Upper lobe of right lung (tissue), 1 donor: ENCODE results near the gene EML4. TPM values are rescaled to one million over a fixed set of nuclear protein-coding genes. Genes with fewer than 3 reads are reported as not detected.

Source experiments
- ATAC-seq: fragments of 200-7000 bp; cut with Tn5 transposase; one replicate; pipeline ENCODE4 v1.9.1; 2020; ENCODE audit warnings: mild to moderate bottlenecking, moderate library complexity
- DNase-seq: peaks from one replicate; pipeline ENCODE4 v3.0.0-alpha.2; 2020
- H3K27ac ChIP-seq: fragments of 200-600 bp; one replicate; pipeline ENCODE4 v1.8.0; 2022
- H3K27me3 ChIP-seq: fragments of 200-600 bp; one replicate; pipeline ENCODE4 v1.8.0; 2022; ENCODE audit warnings: mild to moderate bottlenecking
- H3K36me3 ChIP-seq: fragments of 200-600 bp; one replicate; pipeline ENCODE4 v1.8.0; 2022
- H3K4me1 ChIP-seq: fragments of 200-600 bp; one replicate; pipeline ENCODE4 v1.8.0; 2022
- H3K4me3 ChIP-seq: fragments of 200-600 bp; one replicate; pipeline ENCODE4 v1.8.0; 2022; ENCODE audit warnings: mild to moderate bottlenecking
- H3K9me3 ChIP-seq: fragments of 200-600 bp; one replicate; pipeline ENCODE4 v1.8.0; 2022
- CTCF ChIP-seq: fragments of 200-600 bp; IDR thresholded peaks from one replicate; pipeline ENCODE4 v1.8.0; 2022; ENCODE audit warnings: antibody characterized with exemption
- intact Hi-C: fragments of 100-400 bp; cut with DNase I; formaldehyde crosslinking; loops from one replicate; pipeline ENCODE4 v1.11.0; 2022
- total RNA-seq: library from RNA; stranded (reverse); fragmentation: NEBNext Ultra II Directional; extraction: Animal tissue kit (Norgen Biotek cat#: 25700); gene quantifications from one replicate; pipeline ENCODE4 v1.2.1, GENCODE V29; 2021
- donor health status: DM: no; HTN: yes; CAD: no; lungs with severe emphysema.

Gene EML4
- total RNA-seq, 1 donor from 2014 or later = 83.0 TPM

- Histone ChIP-seq H3K4me3 (no peak overlapping the region), H3K27me3 (no peaks in the 10 kb centered on the region), H3K9me3 (no peaks in the 10 kb centered on the region), H3K27ac (no peak overlapping the region), H3K4me1 (peaks cover 7% of the 10 kb centered on the region), H3K36me3 (no peaks in the 10 kb centered on the region)
- TF ChIP-seq CTCF = no peak
- ATAC-seq (no peak), DNase-seq (no peak)
- intact Hi-C loops = no loop called here
These were observed 49.6 kb downstream of the EML4 start for GRCh38 chr2:42218712-42219111.

DNA sequence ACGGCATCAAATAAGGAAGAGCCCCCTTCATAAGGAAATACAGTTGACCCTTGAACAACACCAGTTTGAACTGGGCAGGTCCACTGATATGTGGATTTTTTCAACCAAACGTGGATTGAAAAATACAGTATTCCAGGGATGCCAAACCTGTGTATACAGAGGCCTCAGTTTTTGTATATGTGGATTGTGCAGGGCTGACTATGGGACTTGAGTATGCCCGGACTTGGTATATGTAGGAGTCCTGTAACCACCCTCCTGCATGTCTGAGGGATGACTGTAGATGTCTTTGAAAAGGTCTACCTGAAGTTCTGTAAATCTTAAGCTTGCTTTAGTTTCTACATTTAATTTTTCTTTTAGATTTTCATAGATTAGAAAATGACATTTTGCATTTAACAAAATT lies 50.0 kb downstream of the EML4 start:
- intact Hi-C loops = no loop called here
- Histone ChIP-seq H3K4me3 (no peak overlapping the region), H3K27me3 (no peaks in the 10 kb centered on the region), H3K36me3 (no peaks in the 10 kb centered on the region), H3K9me3 (no peaks in the 10 kb centered on the region), H3K4me1 (peaks cover 11% of the 10 kb centered on the region), H3K27ac (no peak overlapping the region)
- no peak for ATAC-seq
- TF ChIP-seq CTCF = no peak
- no peak for DNase-seq

GRCh38 chr2:42220566-42220965 lies 51.4 kb downstream of the EML4 start:
- Histone ChIP-seq H3K4me1 (peaks cover 11% of the 10 kb centered on the region), H3K27me3 (no peaks in the 10 kb centered on the region), H3K4me3 (no peak overlapping the region), H3K9me3 (no peaks in the 10 kb centered on the region), H3K27ac (no peak overlapping the region), H3K36me3 (no peaks in the 10 kb centered on the region)
- TF ChIP-seq CTCF = no peak
- DNase-seq (no peak), ATAC-seq (no peak)
- intact Hi-C loops = no loop called here

- H3K9me3 ChIP-seq = no peaks in the 10 kb centered on the region
- no peak overlapping the region for H3K4me3 ChIP-seq
- DNase-seq = no peak
- ATAC-seq = no peak
- intact Hi-C loops = no loop called here
- H3K36me3 ChIP-seq = no peaks in the 10 kb centered on the region
- peaks cover 11% of the 10 kb centered on the region for H3K4me1 ChIP-seq
- no peak overlapping the region for H3K27ac ChIP-seq
- H3K27me3 ChIP-seq = no peaks in the 10 kb centered on the region
- no peak for TF ChIP-seq CTCF
These were observed 54.1 kb downstream of the EML4 start for GRCh38 chr2:42223067-42223854.

GRCh38 chr2:42223855-42224268 lies 54.7 kb downstream of the EML4 start:
- intact Hi-C loops = no loop called here
- no peak overlapping the region for H3K4me3 ChIP-seq
- ATAC-seq = no peak
- no peak for TF ChIP-seq CTCF
- H3K27ac ChIP-seq = no peak overlapping the region
- no peaks in the 10 kb centered on the region for H3K36me3 ChIP-seq
- H3K4me1 ChIP-seq = peaks cover 11% of the 10 kb centered on the region
- no peaks in the 10 kb centered on the region for H3K9me3 ChIP-seq
- no peak for DNase-seq
- no peaks in the 10 kb centered on the region for H3K27me3 ChIP-seq
